GM18867 (cell line): ENCODE measurements around the gene CCDC33.

Experiments
- ATAC-seq: cut with Tn5 transposase; IDR thresholded peaks from one replicate; pipeline ENCODE4 v1.9.1; 2021; ENCODE audit warnings: mild to moderate bottlenecking, moderate library complexity; ENCODE audit not compliant: unreplicated experiment

CCDC33 gene

DNA sequence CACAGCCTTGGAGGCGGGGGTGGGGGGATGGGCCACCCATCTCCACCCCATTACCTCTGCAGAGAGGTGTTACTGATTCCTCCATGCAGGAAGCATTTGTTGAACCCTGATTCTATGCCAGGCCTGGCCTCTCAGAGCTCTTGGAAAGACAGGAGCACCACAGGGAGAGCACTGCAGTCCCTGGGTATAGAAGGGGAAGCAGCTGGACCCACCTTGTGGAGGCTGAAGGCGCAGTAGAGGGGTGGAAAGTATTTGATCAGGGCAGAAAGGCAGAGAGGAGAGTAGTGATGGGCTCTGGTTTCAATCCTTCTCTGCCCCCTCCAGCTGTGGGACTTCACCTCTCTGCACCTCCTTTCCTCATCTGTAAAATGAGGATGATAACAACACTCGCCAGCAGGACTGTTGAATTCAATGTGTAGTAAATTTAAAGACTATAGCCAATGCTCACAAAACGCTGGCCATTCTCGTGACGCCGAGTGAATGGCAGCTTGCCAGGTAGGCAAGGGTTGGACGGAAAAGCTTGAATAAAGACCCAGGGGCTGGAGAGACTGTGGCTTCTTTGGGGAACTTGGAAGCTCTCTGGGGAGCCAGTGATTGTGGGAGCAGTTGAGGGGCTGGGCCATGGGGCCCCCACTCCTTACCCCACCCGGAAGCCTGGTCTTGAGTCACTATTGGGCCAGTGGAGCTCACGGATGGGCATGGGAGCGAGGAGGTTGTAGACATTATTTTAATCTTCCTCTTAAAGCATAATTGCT is 8.0 kb upstream of the CCDC33 start:
- no peak for ATAC-seq

DNA sequence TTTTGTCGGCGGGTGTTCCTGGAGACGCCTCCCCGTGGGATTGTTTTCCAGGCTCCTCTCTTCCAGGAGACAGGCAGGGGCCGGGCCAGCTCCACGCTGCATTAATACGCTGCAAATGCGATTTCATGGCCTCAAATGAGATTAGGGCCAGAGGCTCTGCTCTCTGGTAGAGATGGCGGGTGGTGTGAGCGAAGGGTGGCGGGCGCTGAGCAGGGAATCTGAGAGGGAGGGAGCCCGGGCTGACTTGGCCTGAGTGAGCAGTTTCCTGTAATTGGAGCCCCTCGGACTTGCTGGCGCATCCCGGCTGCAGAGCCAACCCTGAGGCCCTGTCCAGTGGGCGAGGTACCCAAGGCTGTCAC is 7.4 kb upstream of the CCDC33 start:
- no peak for ATAC-seq

DNA sequence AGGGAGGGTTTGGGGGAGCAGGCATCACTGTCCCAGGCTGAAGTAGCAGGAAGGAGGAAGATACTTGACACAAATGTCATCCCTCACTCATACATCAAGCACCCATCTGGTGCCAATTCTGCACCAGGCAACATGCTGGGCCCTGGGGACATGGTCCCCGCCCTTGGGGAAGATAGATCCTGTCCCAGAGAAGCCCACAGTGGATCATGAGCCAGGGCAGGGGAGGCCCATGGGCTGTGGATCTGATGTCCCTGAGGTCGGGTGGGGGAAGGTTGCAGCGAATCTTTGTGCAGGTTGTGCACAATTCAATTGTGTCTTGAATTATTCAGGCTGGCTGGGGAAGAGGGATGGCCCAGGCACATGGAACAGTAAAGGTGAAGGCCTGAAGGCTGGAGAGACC is 6.4 kb upstream of the CCDC33 start:
- ATAC-seq: no peak

DNA sequence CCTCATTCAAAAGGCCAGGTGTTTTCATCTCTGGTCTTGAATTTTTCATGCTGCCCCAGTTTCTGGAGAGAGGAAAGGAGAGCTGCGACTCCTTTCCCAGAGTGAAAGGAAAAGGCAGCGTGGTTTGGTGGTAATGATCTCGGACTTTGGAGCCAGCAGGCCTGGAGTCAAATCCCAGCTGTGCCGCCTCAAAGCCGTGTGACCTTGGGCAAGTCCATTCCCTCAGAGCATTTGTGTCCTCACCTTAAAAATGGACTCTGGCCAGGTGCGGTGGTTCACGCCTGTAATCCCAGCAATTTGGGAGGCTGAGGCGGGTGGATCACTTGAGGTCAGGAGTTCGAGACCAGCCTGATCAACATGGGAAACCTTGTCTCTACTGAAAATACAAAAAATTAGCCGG is 4.7 kb upstream of the CCDC33 start:
- no peak for ATAC-seq

DNA sequence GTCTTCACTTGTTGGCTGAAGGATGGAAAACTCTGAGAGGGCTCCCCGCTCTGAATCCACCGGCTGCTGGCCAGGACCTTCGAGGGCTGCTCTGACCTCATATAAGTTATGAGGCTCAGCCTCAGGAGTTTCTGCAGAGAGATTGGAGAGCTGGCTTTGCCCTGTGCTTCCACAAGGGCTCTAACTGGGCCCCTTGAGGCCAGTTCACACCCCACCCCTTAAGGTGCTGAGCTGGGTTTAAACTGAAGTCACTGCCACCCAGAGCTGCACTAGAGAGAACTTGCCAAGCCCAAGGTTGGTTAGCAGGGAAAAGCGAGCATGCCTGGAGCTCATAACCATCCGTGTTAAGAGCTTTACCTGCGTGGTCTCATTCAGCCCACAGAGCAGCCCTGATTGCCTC is 2.8 kb upstream of the CCDC33 start:
- ATAC-seq: no peak

DNA sequence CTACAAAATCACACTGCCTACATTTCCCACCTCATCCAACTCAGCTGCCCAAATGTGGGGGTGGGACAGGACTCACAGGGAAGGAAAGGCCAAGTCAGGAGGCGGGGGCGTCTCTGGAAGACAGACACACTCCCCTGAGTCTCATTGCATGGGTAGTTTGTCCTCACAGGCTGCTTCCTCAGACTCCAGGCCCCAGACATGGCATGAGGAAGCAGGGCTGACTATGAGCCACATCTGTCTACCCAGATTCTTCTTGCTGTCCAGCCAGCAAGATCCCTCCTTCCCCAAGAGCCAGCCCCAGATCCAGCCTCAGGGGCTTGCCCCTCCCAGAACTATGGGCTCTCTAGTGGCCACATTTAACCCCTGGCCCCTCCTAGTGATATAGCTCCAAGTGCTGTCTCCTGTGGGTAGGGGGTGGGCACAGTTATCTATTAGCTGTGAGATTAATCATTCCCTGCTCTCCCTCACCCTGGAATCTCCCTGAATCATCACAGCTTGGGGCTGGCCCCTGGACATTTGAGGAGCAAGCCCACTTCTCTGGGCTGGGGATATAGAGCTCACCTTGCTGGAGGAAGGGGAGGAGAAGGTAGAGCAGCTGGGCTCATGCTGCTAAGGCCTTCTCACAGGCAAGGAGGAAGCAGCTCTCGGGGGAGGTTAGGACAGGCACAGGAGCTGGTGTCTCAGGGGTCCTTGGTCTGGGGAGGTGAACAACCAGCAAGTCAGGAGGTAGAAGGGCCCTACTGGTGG is 2.1 kb upstream of the CCDC33 start:
- ATAC-seq: no peak

DNA sequence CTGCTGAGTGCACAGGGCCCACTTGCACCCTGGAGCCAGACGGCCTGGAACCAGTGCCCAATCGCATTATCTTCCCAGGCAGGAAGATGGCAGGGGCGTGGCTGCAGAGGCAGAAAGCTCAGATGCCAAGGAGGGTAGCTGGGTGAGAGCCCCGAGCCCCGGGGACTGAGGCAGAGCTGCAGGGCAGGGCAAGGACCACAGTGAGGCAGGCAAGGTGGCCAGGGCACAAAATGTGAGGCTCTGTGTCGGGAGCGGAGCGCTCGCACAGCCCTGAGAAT is 1.6 kb upstream of the CCDC33 start:
- no peak for ATAC-seq

DNA sequence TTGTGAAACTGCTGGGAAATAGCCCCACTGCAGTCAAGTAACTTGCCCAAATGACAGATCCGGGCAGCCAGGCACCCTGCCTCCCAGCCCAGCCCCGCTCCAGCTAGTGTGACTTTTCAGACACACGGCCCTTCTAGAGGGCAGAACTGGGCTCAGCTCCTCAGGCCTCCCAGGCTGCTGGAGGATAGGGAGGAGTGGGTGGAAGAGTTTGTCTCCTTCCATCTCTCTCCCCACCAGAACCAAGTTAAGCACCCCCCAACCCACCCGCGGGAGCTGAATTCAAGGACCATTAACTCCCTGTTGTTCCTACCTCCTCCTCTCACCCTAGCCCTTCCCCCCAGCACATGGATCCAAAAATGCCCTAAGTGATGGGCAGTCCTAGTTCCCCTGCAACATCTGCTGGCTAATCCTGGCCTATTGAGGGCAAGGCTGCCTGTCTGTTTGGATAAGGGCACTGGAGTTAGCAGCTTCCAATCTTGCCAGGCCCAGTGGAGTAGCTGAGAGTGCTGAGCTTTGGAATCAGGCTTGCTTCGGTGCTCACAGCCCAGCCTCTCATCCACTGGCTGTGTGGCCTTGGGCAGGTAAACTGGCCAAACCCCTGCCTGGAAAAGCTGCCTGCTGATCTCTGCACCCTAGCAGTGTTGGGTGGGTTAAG is 3.1 kb downstream of the CCDC33 start:
- ATAC-seq: no peak

DNA sequence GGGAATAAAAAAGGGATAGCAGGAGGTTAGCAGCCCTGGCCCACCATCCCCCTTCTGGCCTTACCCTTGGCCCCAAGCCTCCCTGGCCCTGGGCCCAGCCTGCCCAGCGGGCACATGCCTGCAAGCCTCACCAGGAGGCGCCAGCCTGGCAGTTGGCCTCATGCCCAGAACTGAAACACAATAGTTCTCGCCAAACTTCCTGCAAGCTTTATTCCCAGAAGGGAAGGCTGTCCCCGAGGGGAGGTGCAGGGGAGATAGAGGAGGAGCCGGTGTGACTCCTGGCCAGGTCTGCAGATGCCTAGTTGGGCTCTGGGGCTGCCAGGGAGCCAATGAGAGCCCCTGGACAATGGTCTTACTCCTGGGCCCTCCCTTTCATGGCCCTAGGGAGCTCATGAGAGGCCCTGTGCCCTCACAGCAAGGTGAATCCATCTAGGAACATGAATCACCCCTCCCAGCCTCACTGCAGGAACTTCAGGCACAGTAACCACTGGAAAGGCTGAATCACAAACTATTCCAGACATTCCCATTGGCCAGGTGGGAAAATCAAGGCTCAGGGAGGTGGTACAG is 4.0 kb downstream of the CCDC33 start:
- no peak for ATAC-seq

DNA sequence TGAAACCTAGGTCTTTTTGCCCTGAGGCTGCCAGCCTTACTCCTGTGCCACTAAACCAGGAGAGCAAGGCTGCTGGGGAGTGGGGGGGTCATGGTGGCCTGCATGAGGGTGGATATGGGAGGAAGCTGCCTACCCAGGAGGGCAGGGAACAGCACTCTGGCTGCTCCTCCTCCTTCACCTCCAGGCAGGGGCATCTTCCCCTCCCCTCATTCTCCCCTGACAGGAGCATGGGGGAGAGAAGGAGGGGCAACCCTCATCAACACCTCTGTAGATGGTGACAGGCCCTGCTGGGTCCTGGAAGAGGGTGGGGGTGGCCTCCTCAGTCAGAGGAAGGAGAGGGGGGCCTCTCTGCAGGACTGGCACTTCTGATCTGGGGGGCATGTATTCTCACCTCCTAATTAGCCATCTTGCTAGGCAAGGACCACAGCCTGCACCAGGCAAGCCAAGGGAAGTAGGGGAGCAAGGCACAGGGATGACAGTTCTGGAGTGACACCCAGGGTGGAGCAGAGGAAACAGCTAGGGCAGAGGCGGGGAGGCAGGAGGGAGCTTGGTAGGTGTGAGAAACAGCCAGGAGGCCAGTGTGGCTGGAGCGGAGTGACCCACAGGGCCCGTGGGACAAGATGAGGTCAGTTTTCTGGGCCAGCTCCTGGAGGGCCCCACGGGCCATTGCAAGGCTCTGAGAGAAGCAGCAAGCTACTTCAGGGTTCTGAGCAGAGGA is 4.9 kb downstream of the CCDC33 start:
- ATAC-seq: no peak

DNA sequence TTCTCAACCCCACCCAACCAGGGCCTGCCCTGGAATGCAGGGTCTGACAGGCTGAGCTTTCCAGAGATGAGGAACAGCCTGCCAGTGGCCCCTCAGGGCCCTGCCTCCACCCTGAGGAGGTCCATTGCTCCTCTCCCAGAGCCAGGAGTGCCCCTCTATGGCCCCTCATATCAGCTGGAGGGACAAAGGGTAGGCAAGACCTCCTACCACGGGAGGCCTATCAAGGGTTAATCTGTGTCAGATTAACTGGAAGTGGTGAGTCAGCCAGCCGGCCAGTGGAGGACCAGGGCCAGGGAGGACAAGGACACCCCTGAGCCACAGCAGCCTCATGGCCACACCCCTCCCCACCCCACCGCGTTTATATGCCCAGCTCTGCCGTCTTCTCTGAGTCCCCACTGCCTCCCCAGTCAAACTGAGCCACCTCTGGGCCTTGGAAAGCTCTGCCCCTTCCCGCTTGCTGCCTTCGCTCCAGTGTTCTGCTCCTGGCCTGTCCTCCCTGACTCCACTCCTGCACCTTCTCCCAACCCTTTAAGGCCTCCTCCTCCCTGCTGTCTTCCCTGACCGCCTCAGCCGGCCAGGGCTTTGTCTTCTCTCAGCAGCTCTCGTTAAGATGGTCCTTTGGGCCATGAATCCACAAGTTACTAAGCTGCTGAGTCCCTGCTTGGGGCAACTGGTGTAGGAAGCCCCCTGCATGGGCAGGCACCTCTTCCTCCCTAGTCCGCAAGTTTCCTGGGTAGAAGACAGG is 6.5 kb downstream of the CCDC33 start:
- ATAC-seq: no peak

DNA sequence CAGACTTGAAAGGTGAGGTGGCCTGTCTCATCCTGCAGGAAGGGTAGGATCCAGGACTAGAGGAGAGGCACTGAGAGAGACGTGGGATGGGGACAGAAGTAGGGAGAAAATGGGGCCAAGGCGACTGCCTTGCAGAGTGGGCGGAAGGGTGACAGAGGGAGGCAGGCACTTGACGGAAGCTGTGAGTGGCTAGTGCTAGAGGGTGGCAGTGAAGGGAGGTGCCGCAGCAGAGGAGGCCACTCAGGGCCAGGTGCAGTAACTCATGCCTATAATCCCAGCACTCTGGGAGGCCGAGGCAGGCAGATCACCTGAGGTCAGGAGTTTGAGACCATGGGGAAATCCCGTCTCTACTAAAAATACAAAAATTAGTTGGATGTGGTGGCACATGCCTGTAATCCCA is 7.3 kb downstream of the CCDC33 start:
- no peak for ATAC-seq

DNA sequence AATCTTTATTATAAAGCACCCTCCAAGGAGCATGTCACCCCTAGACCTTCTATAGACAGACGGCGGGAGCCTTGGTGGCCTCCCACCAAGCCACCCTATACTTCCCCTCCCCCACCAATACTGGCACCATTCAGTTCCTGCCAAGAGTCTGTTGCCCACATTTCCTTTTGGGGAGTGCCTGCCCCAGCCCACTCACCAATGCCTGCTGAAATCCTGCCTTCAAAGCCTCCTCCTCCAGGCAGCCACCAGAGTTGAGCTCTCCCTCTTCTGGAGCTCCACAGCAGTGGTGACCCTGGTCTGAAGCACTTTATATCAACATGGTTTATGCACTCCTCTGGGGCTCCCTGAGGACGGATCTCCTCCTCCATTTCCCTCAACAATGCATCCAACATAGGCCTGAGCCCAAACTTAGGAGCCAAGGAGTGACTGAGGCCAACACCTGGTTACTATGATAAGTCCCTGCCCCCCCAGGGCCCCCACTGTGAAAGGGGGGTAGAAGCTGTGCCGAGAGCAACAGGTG is 8.8 kb downstream of the CCDC33 start:
- ATAC-seq: no peak

DNA sequence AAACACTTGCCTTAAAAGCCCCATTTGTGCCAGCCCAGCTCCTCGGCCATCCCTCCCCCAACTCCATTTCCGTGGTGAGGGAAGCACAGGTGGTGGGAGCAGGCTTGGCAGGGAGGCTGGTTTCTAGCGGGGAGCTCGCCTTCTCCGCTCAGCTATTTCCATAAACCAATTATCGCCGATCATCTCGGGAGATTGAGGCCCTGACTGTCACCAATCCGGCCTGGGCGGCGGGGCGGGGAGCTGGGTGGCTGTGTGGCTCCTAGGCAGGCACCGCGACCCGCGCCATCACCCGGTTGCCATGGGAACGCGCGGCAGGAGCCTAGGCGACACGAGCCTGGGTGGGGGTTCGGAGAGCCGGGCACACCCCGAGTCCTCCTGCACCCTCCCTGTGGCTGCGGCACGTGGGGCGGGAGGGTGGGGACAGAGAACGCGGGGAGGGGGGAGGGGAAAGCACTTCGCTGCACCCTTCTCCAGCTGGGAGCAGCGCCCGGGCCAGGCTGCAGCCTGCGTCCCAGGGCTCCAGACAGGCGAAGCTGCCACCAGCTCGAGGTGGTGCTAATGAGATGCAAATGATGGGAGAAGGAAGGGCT is 9.3 kb downstream of the CCDC33 start:
- ATAC-seq: no peak

DNA sequence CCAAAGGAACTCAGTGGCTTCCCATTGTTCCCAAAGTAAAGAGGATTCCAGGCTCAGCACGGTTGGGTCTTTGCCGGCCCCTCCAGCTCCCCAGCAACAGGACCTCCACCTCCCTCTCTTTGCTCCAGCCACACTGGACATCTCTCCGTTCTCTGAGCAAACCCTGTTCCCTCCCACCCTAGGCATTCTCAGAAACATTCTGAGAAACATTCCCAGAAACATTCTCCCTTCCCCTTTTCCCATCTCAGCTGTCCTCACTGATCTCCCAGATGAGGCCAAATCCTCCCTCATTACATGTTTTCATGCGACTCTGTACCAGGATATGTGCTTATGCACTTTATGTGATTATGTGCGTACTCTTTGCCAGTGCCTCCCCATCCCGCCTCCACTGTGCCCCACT is 14.1 kb downstream of the CCDC33 start:
- no peak for ATAC-seq

DNA sequence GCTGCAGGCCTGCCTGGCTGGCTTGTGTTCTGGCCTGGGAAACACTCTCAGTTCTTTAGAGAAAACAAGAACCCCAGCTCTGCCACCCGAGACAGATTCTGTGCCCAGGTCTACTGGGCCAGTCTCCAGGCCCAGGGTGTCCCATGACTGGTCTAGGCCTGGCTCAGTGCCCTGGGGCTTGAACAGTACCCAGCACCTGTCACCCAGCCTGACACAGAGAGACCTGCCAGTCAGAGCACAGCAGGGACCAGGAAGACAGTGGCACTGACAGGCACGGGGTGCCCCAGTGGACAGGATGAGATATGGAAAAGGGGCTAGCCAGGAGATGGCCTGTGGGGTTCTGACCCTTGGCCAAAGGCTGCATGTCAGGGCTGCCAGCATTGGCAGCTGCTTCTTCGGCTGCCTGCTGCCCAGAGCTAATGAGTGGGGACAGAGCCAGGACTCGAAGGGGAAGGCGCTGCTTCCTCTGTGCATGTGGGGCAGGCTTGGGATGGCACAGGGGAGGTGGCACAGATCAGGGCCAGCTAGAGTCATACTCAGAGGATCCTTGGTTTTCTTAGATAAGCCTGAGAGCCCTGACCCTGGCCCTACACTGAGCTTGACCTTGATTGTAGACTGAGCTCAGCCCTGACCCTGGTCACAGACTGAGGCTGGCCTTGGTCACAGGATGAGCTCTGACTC is 15.1 kb downstream of the CCDC33 start:
- no peak for ATAC-seq

DNA sequence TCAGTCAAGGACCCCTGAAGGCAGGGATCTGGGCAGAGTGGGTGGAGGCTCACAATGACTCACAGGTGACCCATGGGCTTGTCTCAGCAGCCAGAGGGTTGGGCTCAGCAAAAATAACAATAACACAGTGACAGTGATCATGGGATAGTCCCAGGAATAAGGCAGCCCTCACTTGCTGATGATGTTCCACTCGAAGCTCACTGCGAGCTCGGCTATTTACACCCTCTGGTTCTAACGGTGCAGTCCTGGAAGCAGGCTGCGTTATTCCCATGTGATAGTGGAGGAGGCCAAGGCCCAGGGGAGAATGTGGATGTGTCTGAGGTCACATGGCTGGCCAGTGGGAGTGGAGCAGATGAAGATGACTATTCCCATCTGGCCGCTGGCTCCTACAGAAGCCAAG is 16.2 kb downstream of the CCDC33 start:
- no peak for ATAC-seq

DNA sequence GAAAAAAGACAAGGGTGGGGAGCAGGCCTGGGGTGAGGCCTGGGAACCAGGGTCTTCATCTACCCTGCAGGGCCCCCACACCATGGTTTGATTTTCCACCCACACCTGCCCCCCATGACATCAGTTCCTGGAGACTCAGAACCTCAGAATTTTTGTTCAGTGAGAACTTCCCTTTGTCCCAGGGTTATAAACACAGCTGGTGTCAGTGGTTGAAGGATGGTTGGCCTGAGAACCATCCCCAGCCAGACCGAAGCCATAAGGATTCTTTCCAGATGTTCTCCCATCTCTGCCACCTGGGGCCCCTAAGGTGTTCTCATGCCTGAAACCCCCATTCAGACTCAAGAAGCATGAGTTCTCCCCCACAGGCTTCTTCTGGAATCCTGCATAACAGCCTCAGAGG is 16.6 kb downstream of the CCDC33 start:
- no peak for ATAC-seq

DNA sequence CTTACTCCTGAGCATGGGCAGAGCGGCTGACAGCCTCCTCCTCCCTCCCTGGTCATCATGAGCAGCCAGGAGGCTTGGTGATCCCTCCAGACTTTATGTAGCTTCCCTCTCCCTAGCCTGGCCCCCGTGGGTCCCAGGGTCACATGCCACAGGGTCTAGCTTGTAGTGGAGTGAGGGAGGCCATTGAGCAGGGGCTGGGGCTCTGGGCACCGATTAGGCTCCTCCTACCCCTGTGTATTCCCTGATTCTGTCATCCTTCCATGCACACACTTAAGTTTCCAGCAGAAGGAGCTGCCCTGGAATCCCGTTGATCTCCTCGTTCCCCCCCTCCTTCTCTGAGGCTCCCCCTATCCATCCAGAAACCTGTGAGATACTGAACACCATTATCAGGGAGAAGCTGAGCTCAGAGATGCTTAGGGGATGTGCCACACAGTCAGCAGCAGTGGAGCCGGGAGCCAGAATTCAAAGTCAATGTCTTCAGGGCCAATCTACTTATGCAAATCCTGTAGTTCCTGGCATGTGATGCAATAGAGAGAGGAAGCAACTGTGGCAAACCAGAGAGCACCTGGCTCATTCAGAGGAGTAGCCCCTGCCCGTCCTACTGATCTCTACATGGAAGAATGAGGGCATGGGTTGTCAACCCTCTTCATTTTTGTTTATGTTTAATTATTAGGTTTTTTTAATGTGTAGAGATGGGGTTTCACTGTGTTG is 17.2 kb downstream of the CCDC33 start:
- ATAC-seq: no peak
